ENCODE measurements around the gene SAMD3. TPM values are rescaled to one million over a fixed set of nuclear protein-coding genes. Genes with fewer than 3 reads are reported as not detected.

Gene SAMD3
- total and polyA plus RNA-seq, 4 experiments from 2014 or later, result 24.1 to 69.2 (median 42.4) TPM

DNA sequence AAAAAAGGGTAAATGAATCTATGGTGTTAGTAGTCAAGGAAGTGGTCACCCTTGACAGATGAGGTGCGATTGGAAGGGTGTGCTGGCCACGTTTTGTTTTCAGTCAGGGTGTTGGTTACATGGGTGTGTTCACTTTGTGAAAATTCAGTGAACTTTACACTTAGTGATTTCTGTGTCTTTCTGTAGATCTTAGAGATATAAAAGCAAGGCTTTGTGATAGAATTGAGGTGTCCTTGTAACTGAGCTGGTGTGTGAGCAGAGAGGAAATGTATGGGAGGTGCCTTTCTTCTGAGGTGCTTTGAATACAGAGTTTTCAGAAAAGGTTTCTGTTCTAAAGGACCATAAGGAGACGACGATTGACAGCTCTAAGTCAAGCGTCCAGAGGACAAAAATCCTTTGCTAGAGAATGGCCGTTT lies 90.5 kb downstream of the SAMD3 start:
- Histone ChIP-seq H3K27me3 (ENCODE audit: insufficient read depth, low read length) (no peaks in the 10 kb centered on the region), H3K4me1 (ENCODE audit: insufficient read depth, low read length) (peaks cover 72% of the 10 kb centered on the region), H3K4me3 (ENCODE audit: low read length in 2 of 2) (peak overlapping the region in 1 of 2 donors; percentile 21), H3K27ac (ENCODE audit: low read depth, low read length) (peak overlapping the region; percentile 50), H3K36me3 (ENCODE audit: insufficient read depth, low read length) (no peaks in the 10 kb centered on the region), H3K9me3 (ENCODE audit: control insufficient read depth in 1 of 2, low read length in 2 of 2) (no peaks in the 10 kb centered on the region)
- Mint-ChIP-seq H3K27ac (peak overlapping the region; percentile 82 to 97 (median 96)), H3K36me3 (peaks cover 14 to 25% of the 10 kb centered on the region in 2 donors), H3K27me3 (no peaks in the 10 kb centered on the region), H3K9me3 (peaks cover 0 to 1% (median 0%) of the 10 kb centered on the region in 8 donors), H3K4me1 (peaks cover 66 to 93% (median 73%) of the 10 kb centered on the region in 4 donors), H3K4me3 (peak overlapping the region; percentile 53 to 87 (median 74))
- ChIA-PET POLR2A (ENCODE audit: partially characterized antibody) (interaction anchor here (0.6 to 2.3 kb wide), 22 partner anchors 8 to 1149 kb away, joined by 3 to 22 read pairs (median 4); partner anchors contain the start of gene SAMD3), CTCF (ENCODE audit: partially characterized antibody) (interaction anchor here (0.9 to 4.2 kb wide), 7 partner anchors 10 to 150 kb away, joined by 3 to 16 read pairs (median 4); partner anchors contain the start of gene SAMD3)
- intact Hi-C loops (cut with micrococcal nuclease), result loop anchor here (1.0 to 5.0 kb wide), 7 partner anchors 60 to 565 kb away; partner anchors contain the start of gene SAMD3
- DNase-seq, result peak; percentile 74 to 91 (median 86)

- H3K4me3 ChIP-seq (ENCODE audit: low read length in 2 of 2), result no peak overlapping the region
- ChIA-PET POLR2A (ENCODE audit: partially characterized antibody) (interaction anchor here (0.7 kb wide), 1 partner anchor 12 kb away, joined by 3 read pairs; no protein-coding TSS in a partner anchor), CTCF (ENCODE audit: partially characterized antibody) (interaction anchor here (1.2 to 4.2 kb wide), 3 partner anchors 9 to 94 kb away, joined by 4 to 16 read pairs (median 7); partner anchors contain the start of gene SAMD3)
- H3K9me3 Mint-ChIP-seq, result peaks cover 0 to 3% (median 0%) of the 10 kb centered on the region in 8 donors
- peaks cover 14 to 18% of the 10 kb centered on the region in 2 donors for H3K36me3 Mint-ChIP-seq
- no peaks in the 10 kb centered on the region for H3K27me3 ChIP-seq (ENCODE audit: insufficient read depth, low read length)
- H3K27me3 Mint-ChIP-seq, result no peaks in the 10 kb centered on the region
- H3K4me3 Mint-ChIP-seq, result no peak overlapping the region
- H3K27ac Mint-ChIP-seq, result peak overlapping the region in 6 of 7 donors; percentile 36 to 97 (median 91)
- H3K4me1 ChIP-seq (ENCODE audit: insufficient read depth, low read length), result peaks cover 63% of the 10 kb centered on the region
- DNase-seq, result no peak
- H3K27ac ChIP-seq (ENCODE audit: low read depth, low read length), result no peak overlapping the region
- H3K36me3 ChIP-seq (ENCODE audit: insufficient read depth, low read length), result no peaks in the 10 kb centered on the region
- no peaks in the 10 kb centered on the region for H3K9me3 ChIP-seq (ENCODE audit: control insufficient read depth in 1 of 2, low read length in 2 of 2)
- intact Hi-C loops (cut with micrococcal nuclease), result loop anchor here (5.0 kb wide), 5 partner anchors 58 to 567 kb away; no protein-coding TSS in a partner anchor
- H3K4me1 Mint-ChIP-seq, result peaks cover 64 to 91% (median 73%) of the 10 kb centered on the region in 4 donors
These were observed 92.9 kb downstream of the SAMD3 start for GRCh38 chr6:130129762-130130246.

DNA sequence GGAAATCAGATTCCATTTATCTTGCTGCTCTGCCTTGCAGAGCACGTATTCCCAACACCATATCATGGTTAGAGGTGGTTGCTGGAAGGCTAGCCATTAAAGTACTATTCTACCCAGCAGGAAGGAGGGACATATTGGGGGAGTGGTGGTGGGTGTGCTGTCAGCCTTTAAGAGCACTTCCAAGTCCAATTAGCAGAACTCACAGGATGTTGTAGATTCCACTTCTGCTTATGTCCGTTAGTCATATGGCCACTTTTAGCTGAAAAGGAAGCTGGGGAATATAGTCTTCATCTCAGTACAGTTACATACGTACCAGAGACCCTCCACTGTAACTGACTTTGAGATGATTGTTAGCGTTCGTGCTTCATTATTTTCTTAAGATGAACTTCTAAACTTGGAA lies 94.4 kb downstream of the SAMD3 start:
- POLR2A ChIA-PET (ENCODE audit: partially characterized antibody), result no interaction called here
- Mint-ChIP-seq H3K4me3 (no peak overlapping the region), H3K27ac (peak overlapping the region in 1 of 7 donors; percentile 61), H3K9me3 (peaks cover 0 to 3% (median 0%) of the 10 kb centered on the region in 8 donors), H3K27me3 (no peaks in the 10 kb centered on the region), H3K36me3 (peaks cover 16 to 29% of the 10 kb centered on the region in 2 donors), H3K4me1 (peaks cover 53 to 76% (median 59%) of the 10 kb centered on the region in 4 donors)
- no peak overlapping the region for H3K27ac ChIP-seq (ENCODE audit: low read depth, low read length)
- H3K9me3 ChIP-seq (ENCODE audit: control insufficient read depth in 1 of 2, low read length in 2 of 2), result no peaks in the 10 kb centered on the region
- DNase-seq, result no peak
- CTCF ChIA-PET (ENCODE audit: partially characterized antibody), result no interaction called here
- intact Hi-C loops (cut with micrococcal nuclease), result no loop called here
- H3K36me3 ChIP-seq (ENCODE audit: insufficient read depth, low read length), result no peaks in the 10 kb centered on the region
- H3K4me1 ChIP-seq (ENCODE audit: insufficient read depth, low read length), result peaks cover 48% of the 10 kb centered on the region
- no peaks in the 10 kb centered on the region for H3K27me3 ChIP-seq (ENCODE audit: insufficient read depth, low read length)
- H3K4me3 ChIP-seq (ENCODE audit: low read length in 2 of 2), result no peak overlapping the region

DNA sequence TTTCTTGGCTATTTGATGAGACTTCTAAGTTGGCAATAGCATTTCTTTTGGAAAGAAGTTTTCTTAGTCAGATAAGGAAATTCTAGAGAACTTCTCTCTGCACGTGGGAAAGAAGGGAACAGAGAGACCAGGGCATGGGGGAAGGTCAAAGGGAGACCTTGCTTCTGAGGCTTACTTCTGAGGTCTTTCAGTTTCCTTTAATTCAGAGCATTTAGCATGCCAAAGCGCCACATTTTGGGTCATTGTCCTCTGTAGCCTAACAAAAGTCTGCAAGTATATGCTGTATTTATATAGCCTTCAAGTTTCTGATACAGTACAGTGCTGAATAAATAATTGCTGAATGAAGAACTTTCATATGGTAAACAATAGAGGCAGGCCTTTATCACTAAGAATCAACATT lies 95.6 kb downstream of the SAMD3 start:
- H3K9me3 Mint-ChIP-seq, result peaks cover 0 to 3% (median 0%) of the 10 kb centered on the region in 8 donors
- peaks cover 45 to 65% (median 52%) of the 10 kb centered on the region in 4 donors for H3K4me1 Mint-ChIP-seq
- Histone ChIP-seq H3K27me3 (ENCODE audit: insufficient read depth, low read length) (no peaks in the 10 kb centered on the region), H3K4me3 (ENCODE audit: low read length in 2 of 2) (no peak overlapping the region), H3K9me3 (ENCODE audit: control insufficient read depth in 1 of 2, low read length in 2 of 2) (no peaks in the 10 kb centered on the region), H3K4me1 (ENCODE audit: insufficient read depth, low read length) (peaks cover 37% of the 10 kb centered on the region), H3K27ac (ENCODE audit: low read depth, low read length) (no peak overlapping the region), H3K36me3 (ENCODE audit: insufficient read depth, low read length) (no peaks in the 10 kb centered on the region)
- DNase-seq, result no peak
- no peak overlapping the region for H3K4me3 Mint-ChIP-seq
- no peaks in the 10 kb centered on the region for H3K27me3 Mint-ChIP-seq
- peaks cover 22 to 38% of the 10 kb centered on the region in 2 donors for H3K36me3 Mint-ChIP-seq
- intact Hi-C loops (cut with micrococcal nuclease), result no loop called here
- peak overlapping the region in 5 of 7 donors; percentile 2 to 66 (median 26) for H3K27ac Mint-ChIP-seq
- POLR2A ChIA-PET (ENCODE audit: partially characterized antibody), result no interaction called here
- CTCF ChIA-PET (ENCODE audit: partially characterized antibody), result no interaction called here

GRCh38 chr6:130122243-130122642 lies 100.5 kb downstream of the SAMD3 start:
- H3K4me3 ChIP-seq (ENCODE audit: low read length in 2 of 2), result no peak overlapping the region
- ChIA-PET POLR2A (ENCODE audit: partially characterized antibody) (interaction anchor here (0.7 to 1.6 kb wide), 2 partner anchors 10 to 35 kb away, joined by 4 to 5 read pairs; no protein-coding TSS in a partner anchor), CTCF (ENCODE audit: partially characterized antibody) (interaction anchor here (1.0 kb wide), 1 partner anchor 9 kb away, joined by 3 read pairs; no protein-coding TSS in a partner anchor)
- H3K27ac Mint-ChIP-seq, result peak overlapping the region in 4 of 7 donors; percentile 11 to 37 (median 15)
- no peak for DNase-seq
- peaks cover 14% of the 10 kb centered on the region for H3K4me1 ChIP-seq (ENCODE audit: insufficient read depth, low read length)
- H3K36me3 Mint-ChIP-seq, result peaks cover 36 to 52% of the 10 kb centered on the region in 2 donors
- no peak overlapping the region for H3K27ac ChIP-seq (ENCODE audit: low read depth, low read length)
- peaks cover 0 to 3% (median 0%) of the 10 kb centered on the region in 8 donors for H3K9me3 Mint-ChIP-seq
- no peaks in the 10 kb centered on the region for H3K27me3 ChIP-seq (ENCODE audit: insufficient read depth, low read length)
- peaks cover 21 to 32% (median 27%) of the 10 kb centered on the region in 4 donors for H3K4me1 Mint-ChIP-seq
- no peaks in the 10 kb centered on the region for H3K27me3 Mint-ChIP-seq
- no peaks in the 10 kb centered on the region for H3K9me3 ChIP-seq (ENCODE audit: control insufficient read depth in 1 of 2, low read length in 2 of 2)
- no peak overlapping the region for H3K4me3 Mint-ChIP-seq
- intact Hi-C loops (cut with micrococcal nuclease), result no loop called here
- no peaks in the 10 kb centered on the region for H3K36me3 ChIP-seq (ENCODE audit: insufficient read depth, low read length)

- no peak overlapping the region for H3K4me3 ChIP-seq (ENCODE audit: low read length in 2 of 2)
- H3K36me3 ChIP-seq (ENCODE audit: insufficient read depth, low read length), result no peaks in the 10 kb centered on the region
- peaks cover 35 to 54% of the 10 kb centered on the region in 2 donors for H3K36me3 Mint-ChIP-seq
- POLR2A ChIA-PET (ENCODE audit: partially characterized antibody), result interaction anchor here (1.3 kb wide), 1 partner anchor 12 kb away, joined by 3 read pairs; no protein-coding TSS in a partner anchor
- H3K27ac ChIP-seq (ENCODE audit: low read depth, low read length), result no peak overlapping the region
- H3K4me1 ChIP-seq (ENCODE audit: insufficient read depth, low read length), result peaks cover 6% of the 10 kb centered on the region
- intact Hi-C loops (cut with micrococcal nuclease), result no loop called here
- peaks cover 0 to 3% (median 0%) of the 10 kb centered on the region in 8 donors for H3K9me3 Mint-ChIP-seq
- no peaks in the 10 kb centered on the region for H3K27me3 ChIP-seq (ENCODE audit: insufficient read depth, low read length)
- DNase-seq, result peak in 1 of 5 donors; percentile 10
- H3K9me3 ChIP-seq (ENCODE audit: control insufficient read depth in 1 of 2, low read length in 2 of 2), result no peaks in the 10 kb centered on the region
- CTCF ChIA-PET (ENCODE audit: partially characterized antibody), result interaction anchor here (0.8 to 1.1 kb wide), 2 partner anchors 14 to 102 kb away, joined by 3 read pairs; partner anchors contain the start of gene SAMD3
- no peaks in the 10 kb centered on the region for H3K27me3 Mint-ChIP-seq
- no peak overlapping the region for H3K4me3 Mint-ChIP-seq
- H3K27ac Mint-ChIP-seq, result peak overlapping the region in 5 of 7 donors; percentile 7 to 78 (median 57)
- peaks cover 11 to 21% (median 17%) of the 10 kb centered on the region in 4 donors for H3K4me1 Mint-ChIP-seq
These were observed 102.0 kb downstream of the SAMD3 start for GRCh38 chr6:130120731-130121130.

GRCh38 chr6:130119211-130119610 lies 103.5 kb downstream of the SAMD3 start:
- no peak for DNase-seq
- Mint-ChIP-seq H3K36me3 (peaks cover 40 to 56% of the 10 kb centered on the region in 2 donors), H3K27me3 (no peaks in the 10 kb centered on the region), H3K4me1 (peaks cover 6 to 18% (median 13%) of the 10 kb centered on the region in 4 donors), H3K4me3 (no peak overlapping the region), H3K27ac (no peak overlapping the region), H3K9me3 (no peaks in the 10 kb centered on the region)
- POLR2A ChIA-PET (ENCODE audit: partially characterized antibody), result no interaction called here
- Histone ChIP-seq H3K4me1 (ENCODE audit: insufficient read depth, low read length) (peaks cover 6% of the 10 kb centered on the region), H3K27ac (ENCODE audit: low read depth, low read length) (no peak overlapping the region), H3K9me3 (ENCODE audit: control insufficient read depth in 1 of 2, low read length in 2 of 2) (no peaks in the 10 kb centered on the region), H3K27me3 (ENCODE audit: insufficient read depth, low read length) (no peaks in the 10 kb centered on the region), H3K4me3 (ENCODE audit: low read length in 2 of 2) (no peak overlapping the region), H3K36me3 (ENCODE audit: insufficient read depth, low read length) (no peaks in the 10 kb centered on the region)
- intact Hi-C loops (cut with micrococcal nuclease), result no loop called here
- CTCF ChIA-PET (ENCODE audit: partially characterized antibody), result interaction anchor here (1.3 to 1.7 kb wide), 2 partner anchors 12 to 82 kb away, joined by 3 to 7 read pairs; no protein-coding TSS in a partner anchor

Measured in CD4-positive, alpha-beta memory T cell (primary cell).